Upper lobe of left lung (tissue), 4 donors: ENCODE data around the gene EIF2B4.

Source experiments
- CTCF ChIP-seq, 6 experiments: fragments of 450-650 bp in 4 of 6; fragments of 200-600 bp in 2 of 6; sonication (generic) in 2 of 6; IDR thresholded peaks; one replicate each; pipeline ENCODE4 v1.5.1; 2016 to 2019; ENCODE audit warnings: antibody characterized with exemption in 6 of 6
- EP300 ChIP-seq, 4 donors: sonication (generic); formaldehyde crosslinking; IDR thresholded peaks; one replicate each; pipeline ENCODE4 v1.5.1; 2017; ENCODE audit warnings: antibody characterized with exemption in 4 of 4, control low read depth in 2 of 4
- POLR2A ChIP-seq, 4 donors: fragments of 450-650 bp; IDR thresholded peaks; one replicate each; pipeline ENCODE4 v1.5.1; 2016 to 2017; ENCODE audit warnings: antibody characterized with exemption in 4 of 4, mild to moderate bottlenecking in 2 of 4
- POLR2AphosphoS5 ChIP-seq, 2 donors: sonication (generic); formaldehyde crosslinking; IDR thresholded peaks; one replicate each; pipeline ENCODE4 v1.5.1; 2017; ENCODE audit warnings: antibody characterized with exemption in 2 of 2

- no peak for TF ChIP-seq CTCF (IDR thresholded peaks at IDR 0.05)
- TF ChIP-seq EP300 (IDR thresholded peaks at IDR 0.05): no peak
- TF ChIP-seq POLR2A (IDR thresholded peaks at IDR 0.05): no peak
- TF ChIP-seq POLR2AphosphoS5 (IDR thresholded peaks at IDR 0.05): no peak
Measured at GRCh38 chr2:27350106-27350693, 19.9 kb downstream of the EIF2B4 start.
